DOHH2 (cell line): Measurements from ENCODE around the gene GSK3B.

Experiments
- H3F3A ChIP-seq: fragments of 200-600 bp; sonication (generic), shearing (Covaris generic); 2 replicates; pipeline ENCODE4 v1.6.0; 2016; ENCODE audit warnings: antibody characterized with exemption, mild to moderate bottlenecking; ENCODE audit not compliant: control insufficient read depth, insufficient read depth
- H3K27ac ChIP-seq: fragments of 200-600 bp; sonication (generic); 2 replicates; pipeline ENCODE4 v1.5.1; 2014; ENCODE audit warnings: low read depth, mild to moderate bottlenecking, low read length, moderate library complexity
- H3K27me3 ChIP-seq: fragments of 200-600 bp; sonication (generic); 2 replicates; pipeline ENCODE4 v1.6.1; 2014; ENCODE audit warnings: mild to moderate bottlenecking, low read length, mixed read lengths; ENCODE audit not compliant: control insufficient read depth
- H3K36me3 ChIP-seq: fragments of 200-600 bp; sonication (generic); 2 replicates; pipeline ENCODE4 v1.6.1; 2014; ENCODE audit warnings: mild to moderate bottlenecking, low read length, moderate library complexity, mixed read lengths; ENCODE audit not compliant: control insufficient read depth
- H3K4me1 ChIP-seq: fragments of 200-600 bp; sonication (generic); 2 replicates; pipeline ENCODE4 v1.6.1; 2014; ENCODE audit warnings: mild to moderate bottlenecking, low read length, mixed read lengths; ENCODE audit not compliant: control insufficient read depth
- H3K4me2 ChIP-seq: fragments of 200-600 bp; sonication (generic); 2 replicates; pipeline ENCODE4 v1.6.0; 2014; ENCODE audit warnings: mild to moderate bottlenecking, low read length, moderate library complexity
- H3K4me3 ChIP-seq: fragments of 200-600 bp; sonication (generic); 2 replicates; pipeline ENCODE4 v1.5.1; 2014; ENCODE audit warnings: mild to moderate bottlenecking, low read length, mixed read lengths
- H3K79me2 ChIP-seq: fragments of 200-600 bp; sonication (generic); 2 replicates; pipeline ENCODE4 v1.6.1; 2014; ENCODE audit warnings: mild to moderate bottlenecking, low read length, mixed read lengths; ENCODE audit not compliant: control insufficient read depth
- H3K9me2 ChIP-seq: fragments of 200-600 bp; sonication (generic); replicated peaks from 2 replicates; pipeline ENCODE4 v1.6.1; 2014; ENCODE audit warnings: mild to moderate bottlenecking, low read length, mixed read lengths; ENCODE audit not compliant: control insufficient read depth
- H3K9me3 ChIP-seq: fragments of 200-600 bp; sonication (generic); 2 replicates; pipeline ENCODE4 v1.6.1; 2014; ENCODE audit warnings: antibody characterized with exemption, low read length, mixed read lengths; ENCODE audit not compliant: control insufficient read depth, insufficient read depth
- H4K20me1 ChIP-seq: fragments of 200-600 bp; sonication (generic); 2 replicates; pipeline ENCODE4 v1.6.0; 2014; ENCODE audit warnings: low read depth, mild to moderate bottlenecking, antibody characterized with exemption, low read length, moderate library complexity; ENCODE audit not compliant: control insufficient read depth, insufficient read depth
- CTCF ChIP-seq: fragments of 200-600 bp; sonication (generic); IDR thresholded peaks from one replicate; pipeline ENCODE4 v1.5.1; 2014; ENCODE audit warnings: antibody characterized with exemption, mild to moderate bottlenecking, low read depth, low read length; ENCODE audit not compliant: poor library complexity, severe bottlenecking
- EZH2phosphoT487 ChIP-seq: fragments of 200-600 bp; sonication (generic); IDR thresholded peaks from 2 replicates; pipeline ENCODE4 v1.6.1; 2017; ENCODE audit warnings: borderline replicate concordance, mild to moderate bottlenecking, antibody characterized with exemption, low read length, moderate library complexity, mixed read lengths

GSK3B gene

GRCh38 chr3:120064641-120065040, 29.6 kb downstream of the GSK3B start:
- H3K9me3 ChIP-seq = no peaks in the 10 kb centered on the region
- H3K36me3 ChIP-seq = peaks cover 15% of the 10 kb centered on the region
- no peak overlapping the region for H3K4me3 ChIP-seq
- peaks cover 16% of the 10 kb centered on the region for H3K4me1 ChIP-seq
- H3K9me2 ChIP-seq = no peaks in the 10 kb centered on the region
- H3K79me2 ChIP-seq = peaks cover 97% of the 10 kb centered on the region
- H3K27ac ChIP-seq = no peak overlapping the region
- no peak overlapping the region for H3K4me2 ChIP-seq
- H3K27me3 ChIP-seq = no peaks in the 10 kb centered on the region
- TF ChIP-seq EZH2phosphoT487 (no peak), CTCF (no peak)
- peaks cover 5% of the 10 kb centered on the region for H3F3A ChIP-seq
- H4K20me1 ChIP-seq = peaks cover 5% of the 10 kb centered on the region

GRCh38 chr3:120062474-120062873, 31.8 kb downstream of the GSK3B start:
- TF ChIP-seq EZH2phosphoT487 = no peak
- no peak overlapping the region for H3K27ac ChIP-seq
- H3K36me3 ChIP-seq = peaks cover 12% of the 10 kb centered on the region
- no peaks in the 10 kb centered on the region for H3K9me3 ChIP-seq
- H3F3A ChIP-seq = no peaks in the 10 kb centered on the region; the same call in 1 of the 2 replicates
- no peak overlapping the region for H3K4me2 ChIP-seq
- peaks cover 21% of the 10 kb centered on the region for H3K4me1 ChIP-seq
- peaks cover 98% of the 10 kb centered on the region for H3K79me2 ChIP-seq
- no peaks in the 10 kb centered on the region for H3K9me2 ChIP-seq
- no peak overlapping the region for H3K4me3 ChIP-seq
- no peaks in the 10 kb centered on the region for H3K27me3 ChIP-seq
- H4K20me1 ChIP-seq = peaks cover 5% of the 10 kb centered on the region; the same call in 1 of the 2 replicates

GRCh38 chr3:120059081-120059864, 35.0 kb downstream of the GSK3B start:
- H3K27ac ChIP-seq = no peak overlapping the region
- no peak overlapping the region for H3K4me3 ChIP-seq
- H3K36me3 ChIP-seq = no peaks in the 10 kb centered on the region
- H3K4me1 ChIP-seq = peaks cover 14% of the 10 kb centered on the region
- H3K4me2 ChIP-seq = no peak overlapping the region
- no peaks in the 10 kb centered on the region for H3K9me3 ChIP-seq
- no peak for TF ChIP-seq CTCF
- TF ChIP-seq EZH2phosphoT487 = no peak
- no peaks in the 10 kb centered on the region for H3F3A ChIP-seq
- no peaks in the 10 kb centered on the region for H3K9me2 ChIP-seq
- H3K27me3 ChIP-seq = no peaks in the 10 kb centered on the region
- H3K79me2 ChIP-seq = peaks cover 98% of the 10 kb centered on the region
- H4K20me1 ChIP-seq = no peaks in the 10 kb centered on the region

GRCh38 chr3:120057626-120058025, 36.6 kb downstream of the GSK3B start:
- no peaks in the 10 kb centered on the region for H3F3A ChIP-seq
- H3K79me2 ChIP-seq = peaks cover 99% of the 10 kb centered on the region
- H3K27ac ChIP-seq = no peak overlapping the region
- no peak overlapping the region for H3K4me3 ChIP-seq
- H3K36me3 ChIP-seq = no peaks in the 10 kb centered on the region
- no peak for TF ChIP-seq CTCF
- no peaks in the 10 kb centered on the region for H3K9me2 ChIP-seq
- no peaks in the 10 kb centered on the region for H3K9me3 ChIP-seq
- H4K20me1 ChIP-seq = no peaks in the 10 kb centered on the region
- no peaks in the 10 kb centered on the region for H3K27me3 ChIP-seq
- no peak overlapping the region for H3K4me2 ChIP-seq
- peaks cover 15% of the 10 kb centered on the region for H3K4me1 ChIP-seq
